ENCODE results near the gene ASIC4. TPM values are rescaled to one million over a fixed set of nuclear protein-coding genes. Genes with fewer than 3 reads are reported as not detected.

Gene ASIC4
- total and polyA plus RNA-seq, 9 of the 15 experiments (the other 6 are each of a cell fraction or from before 2014, with no cell fraction given): 0.07 to 19.2 (median 4.8) TPM

DNA sequence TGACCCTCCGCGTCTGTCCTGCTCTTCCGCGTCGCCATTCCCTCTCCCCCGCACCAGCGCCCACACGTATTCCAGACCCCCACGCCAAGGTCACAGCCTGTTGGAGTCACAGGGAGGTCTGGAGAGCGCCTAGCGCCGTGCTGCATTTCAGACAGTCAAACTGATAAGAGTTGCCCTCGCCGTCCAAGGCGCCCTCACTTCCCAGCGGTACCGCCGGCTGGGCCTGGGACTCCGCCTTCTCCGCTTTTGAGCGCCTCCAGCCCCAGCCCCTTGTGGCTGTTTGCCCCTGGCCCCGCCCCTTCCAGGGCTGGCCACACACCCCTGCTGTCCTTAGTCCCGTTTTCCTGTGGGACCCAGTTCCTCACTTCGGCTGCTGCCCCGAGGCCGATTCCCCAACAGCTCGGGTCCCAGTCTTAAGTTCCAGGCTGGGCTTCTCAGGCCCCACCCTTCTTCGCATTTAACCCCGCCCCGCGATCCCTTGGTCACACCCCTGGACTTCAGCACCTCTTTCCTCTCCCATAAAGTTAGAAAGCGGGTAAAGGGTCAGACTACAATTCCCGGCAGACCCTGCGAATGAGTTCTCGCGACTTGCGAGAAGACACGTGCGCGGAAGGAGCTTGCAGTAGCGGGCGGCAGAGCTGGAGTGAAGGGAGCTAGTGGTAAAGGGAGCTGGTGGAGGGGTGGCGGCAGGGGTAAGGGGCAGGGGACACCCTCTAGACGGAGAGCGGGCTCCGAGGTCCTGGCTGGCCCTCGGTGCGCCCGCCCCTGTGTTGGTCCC, 15.8 kb upstream of the ASIC4 start, which contains the start of gene GMPPA (continued):
- TF ChIP-seq BRF1 (IDR thresholded peaks at IDR 0.05; ENCODE audit: borderline replicate concordance, extremely low read depth, insufficient read length) (no peak), POLR2G (IDR thresholded peaks at IDR 0.05; ENCODE audit: low read depth, low read length) (peak; percentile 92), ESRRA (IDR thresholded peaks at IDR 0.05; ENCODE audit: borderline replicate concordance, low read depth) (peak; percentile 69), HDAC3 (IDR thresholded peaks at IDR 0.05; ENCODE audit: borderline replicate concordance, partially characterized antibody) (no peak), CHD4 (IDR thresholded peaks at IDR 0.05; ENCODE audit: insufficient read depth, insufficient replicate concordance, low read depth, low read length, poor library complexity, severe bottlenecking) (no peak), MCM7 (IDR thresholded peaks at IDR 0.05) (no peak), MXI1 (IDR thresholded peaks at IDR 0.05; ENCODE audit: low read depth, low read length) (0 out of 2 replicates have a peak, but pooled peaks have one; percentile 14), ZNF224 (CRISPR knock-in tag; IDR thresholded peaks at IDR 0.05) (no peak), ZNF274 (IDR thresholded peaks at IDR 0.05; ENCODE audit: borderline replicate concordance, low read depth, low read length) (no peak), HNRNPH1 (optimal IDR thresholded peaks at IDR 0.05; ENCODE audit: low read depth, low read length) (no peak), TEAD2 (tag; IDR thresholded peaks at IDR 0.05) (no peak), SP2 (IDR thresholded peaks at IDR 0.05; ENCODE audit: extremely low read depth, low read depth, low read length, poor library complexity, severe bottlenecking) (no peak), BACH1 (tag; IDR thresholded peaks at IDR 0.05) (no peak), KAT7 (CRISPR knock-in tag; IDR thresholded peaks at IDR 0.05; ENCODE audit: borderline replicate concordance) (no peak), CREM (IDR thresholded peaks at IDR 0.05; ENCODE audit: low read depth) (peak; percentile 81; the same call in 1 of the 2 replicates), RBM15 (IDR thresholded peaks at IDR 0.05; ENCODE audit: insufficient read depth, low read length) (no peak), SMAD3 (CRISPR knock-in tag; conservative IDR thresholded peaks at IDR 0.05) (no peak), GATAD2A (IDR thresholded peaks at IDR 0.05) (no peak), ZSCAN32 (CRISPR knock-in tag; IDR thresholded peaks at IDR 0.05) (no peak), RBM14 (IDR thresholded peaks at IDR 0.05; ENCODE audit: borderline replicate concordance, insufficient read depth, low read depth, low read length) (no peak), TOE1 (IDR thresholded peaks at IDR 0.05; ENCODE audit: borderline replicate concordance) (peak; percentile 76), TOE1 (CRISPR knock-in tag; IDR thresholded peaks at IDR 0.05; ENCODE audit: borderline replicate concordance, low read depth) (no peak), BDP1 (IDR thresholded peaks at IDR 0.05; ENCODE audit: insufficient read depth, insufficient read length) (no peak), CBX5 (IDR thresholded peaks at IDR 0.05; ENCODE audit: borderline replicate concordance, low read depth) (no peak)
- TF ChIP-seq, protein P1, sequence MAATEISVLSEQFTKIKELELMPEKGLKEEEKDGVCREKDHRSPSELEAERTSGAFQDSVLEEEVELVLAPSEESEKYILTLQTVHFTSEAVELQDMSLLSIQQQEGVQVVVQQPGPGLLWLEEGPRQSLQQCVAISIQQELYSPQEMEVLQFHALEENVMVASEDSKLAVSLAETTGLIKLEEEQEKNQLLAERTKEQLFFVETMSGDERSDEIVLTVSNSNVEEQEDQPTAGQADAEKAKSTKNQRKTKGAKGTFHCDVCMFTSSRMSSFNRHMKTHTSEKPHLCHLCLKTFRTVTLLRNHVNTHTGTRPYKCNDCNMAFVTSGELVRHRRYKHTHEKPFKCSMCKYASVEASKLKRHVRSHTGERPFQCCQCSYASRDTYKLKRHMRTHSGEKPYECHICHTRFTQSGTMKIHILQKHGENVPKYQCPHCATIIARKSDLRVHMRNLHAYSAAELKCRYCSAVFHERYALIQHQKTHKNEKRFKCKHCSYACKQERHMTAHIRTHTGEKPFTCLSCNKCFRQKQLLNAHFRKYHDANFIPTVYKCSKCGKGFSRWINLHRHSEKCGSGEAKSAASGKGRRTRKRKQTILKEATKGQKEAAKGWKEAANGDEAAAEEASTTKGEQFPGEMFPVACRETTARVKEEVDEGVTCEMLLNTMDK (IDR thresholded peaks at IDR 0.05; ENCODE audit: borderline replicate concordance, insufficient read depth, low read depth, low read length, poor library complexity, severe bottlenecking): no peak
- TF ChIP-seq, protein P2, sequence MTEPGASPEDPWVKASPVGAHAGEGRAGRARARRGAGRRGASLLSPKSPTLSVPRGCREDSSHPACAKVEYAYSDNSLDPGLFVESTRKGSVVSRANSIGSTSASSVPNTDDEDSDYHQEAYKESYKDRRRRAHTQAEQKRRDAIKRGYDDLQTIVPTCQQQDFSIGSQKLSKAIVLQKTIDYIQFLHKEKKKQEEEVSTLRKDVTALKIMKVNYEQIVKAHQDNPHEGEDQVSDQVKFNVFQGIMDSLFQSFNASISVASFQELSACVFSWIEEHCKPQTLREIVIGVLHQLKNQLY (CRISPR knock-in tag; conservative IDR thresholded peaks at IDR 0.05): no peak

Measured in K562 (cell line).